Raji (cell line): Measurements from ENCODE around the gene U2AF1L4.

Source experiments
- POLR2A ChIP-seq: IDR thresholded peaks from 2 replicates; pipeline ENCODE4 v1.6.1; 2011; ENCODE audit warnings: low read depth, low read length, control low read depth; ENCODE audit not compliant: insufficient read depth

U2AF1L4 gene

GRCh38 chr19:35755131-35755549 lies 9.9 kb upstream of the U2AF1L4 start:
- no peak for TF ChIP-seq POLR2A

- TF ChIP-seq POLR2A: no peak
Observed at GRCh38 chr19:35754370-35755130, 9.3 kb upstream of the U2AF1L4 start.

GRCh38 chr19:35753634-35754369 lies 8.6 kb upstream of the U2AF1L4 start:
- TF ChIP-seq POLR2A: no peak

GRCh38 chr19:35752746-35753350 lies 7.6 kb upstream of the U2AF1L4 start:
- no peak for TF ChIP-seq POLR2A

GRCh38 chr19:35751839-35752745 lies 6.9 kb upstream of the U2AF1L4 start:
- TF ChIP-seq POLR2A: no peak

GRCh38 chr19:35750167-35750566 lies 4.9 kb upstream of the U2AF1L4 start:
- no peak for TF ChIP-seq POLR2A

- TF ChIP-seq POLR2A: peak; percentile 64
Observed at GRCh38 chr19:35748106-35749020, 3.1 kb upstream of the U2AF1L4 start, which contains the start of gene LIN37. Gene LIN37, plus strand, starts transcription at chr19:35748576. Its CDS starts 149 bp downstream, at chr19:35748725.

GRCh38 chr19:35746531-35746930 lies 1.3 kb upstream of the U2AF1L4 start:
- no peak for TF ChIP-seq POLR2A

- no peak for TF ChIP-seq POLR2A
Observed at GRCh38 chr19:35746087-35746462, 857 bp upstream of the U2AF1L4 start.

- peak; percentile 88 for TF ChIP-seq POLR2A
Observed at GRCh38 chr19:35744430-35745327, 539 bp downstream of the U2AF1L4 start.

GRCh38 chr19:35743640-35744429 lies 1.4 kb downstream of the U2AF1L4 start:
- TF ChIP-seq POLR2A: no peak

- TF ChIP-seq POLR2A: peak; percentile 66
Observed at GRCh38 chr19:35742121-35742724, 3.0 kb downstream of the U2AF1L4 start, which contains the start of gene IGFLR1. Gene IGFLR1, minus strand, starts transcription at chr19:35742452. Its CDS starts 1,272 bp downstream, at chr19:35741180.
